Transverse colon (tissue), 4 donors: Measurements from ENCODE around the gene TGFBR2.

Experiments
- CTCF ChIP-seq, 5 experiments: fragments of 200-600 bp in 3 of 5; fragments of 450-650 bp in 2 of 5; sonication (generic) in 3 of 5; IDR thresholded peaks; 1 replicate in 2 of 5; 2 replicates in 3 of 5; pipeline ENCODE4 v1.5.1; 2016 to 2017; ENCODE audit warnings: antibody characterized with exemption in 5 of 5, inconsistent platforms in 3 of 5, mild to moderate bottlenecking in 2 of 5, moderate library complexity in 1 of 5
- EP300 ChIP-seq: sonication (generic); formaldehyde crosslinking; IDR thresholded peaks from one replicate; pipeline ENCODE4 v1.6.1; 2017; ENCODE audit warnings: antibody characterized with exemption, low read depth
- POLR2A ChIP-seq: fragments of 450-650 bp; IDR thresholded peaks from one replicate; pipeline ENCODE4 v1.6.1; 2016; ENCODE audit warnings: antibody characterized with exemption, mild to moderate bottlenecking, moderate library complexity
- POLR2AphosphoS5 ChIP-seq, 3 donors: sonication (generic); formaldehyde crosslinking; IDR thresholded peaks; one replicate each; pipeline ENCODE4 v1.6.1; 2016; ENCODE audit warnings: antibody characterized with exemption in 3 of 3

DNA sequence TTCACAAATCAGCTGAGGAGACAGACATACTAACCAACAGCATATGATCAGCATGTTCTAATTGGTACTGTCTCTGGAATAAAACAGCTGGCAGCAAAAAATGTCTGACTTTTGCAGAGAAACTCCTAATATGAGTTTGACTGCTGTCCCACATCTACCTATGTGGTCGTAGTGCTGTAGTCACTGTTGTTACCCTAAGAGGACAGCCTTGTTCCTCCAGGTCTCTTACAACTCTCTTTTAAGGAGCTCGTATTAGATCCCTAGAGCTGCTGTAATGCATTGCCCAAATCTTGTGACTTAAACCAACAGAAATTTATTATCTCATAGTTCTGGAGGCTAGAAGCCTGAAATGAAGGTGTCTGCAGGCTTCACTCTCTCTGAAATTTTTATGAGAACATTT, 92.1 kb downstream of the TGFBR2 start:
- no peak for TF ChIP-seq CTCF (IDR thresholded peaks at IDR 0.05)
- no peak for TF ChIP-seq POLR2AphosphoS5 (IDR thresholded peaks at IDR 0.05)
- TF ChIP-seq POLR2A: no peak
- TF ChIP-seq EP300: no peak
